Measurements from ENCODE around the gene ZNF611. TPM values are rescaled to one million over a fixed set of nuclear protein-coding genes. Genes with fewer than 3 reads are reported as not detected.

The ZNF611 gene
- total and polyA plus RNA-seq, 2 of the 13 experiments (the other 11 are each of a cell fraction or from before 2014, with no cell fraction given): 2.7 to 4.1 TPM

- POLR2A ChIA-PET: no interaction called here
- DNase-seq (ENCODE audit: low spot score) (no peak), FAIRE-seq (no peak), ATAC-seq (no peak)
- H3K4me3 ChIP-seq (replicated peaks in 1 of 3; ENCODE audit: insufficient read depth in 1 of 3, low read depth in 2 of 3, low read length in 3 of 3): no peak overlapping the region
- H3K4me2 ChIP-seq (ENCODE audit: low read depth, low read length): no peak overlapping the region
- no peak overlapping the region for H2AFZ ChIP-seq (ENCODE audit: low read length)
- no peak overlapping the region for H3K9ac ChIP-seq (ENCODE audit: insufficient read depth, low read depth, low read length)
- in situ Hi-C loops (cut with HindIII; ENCODE audit: extremely low pct_ligation_motif_present, low pct_unique_long_range_greater_than_20kb) (no loop called here), intact Hi-C loops (cut with micrococcal nuclease; ENCODE audit: unreplicated experiment) (no loop called here)
- no peaks in the 10 kb centered on the region for H3K27me3 ChIP-seq (ENCODE audit: control insufficient read depth in 1 of 2, insufficient read depth in 2 of 2, low read length in 2 of 2)
- TF ChIP-seq ZNF317 (CRISPR knock-in tag; IDR thresholded peaks at IDR 0.05) (no peak), PRPF4 (IDR thresholded peaks at IDR 0.05; ENCODE audit: low read depth, low read length, poor library complexity, severe bottlenecking) (no peak), KIAA2018 (CRISPR knock-in tag; IDR thresholded peaks at IDR 0.05; ENCODE audit: borderline replicate concordance) (no peak), POLR2AphosphoS5 (IDR thresholded peaks at IDR 0.05; ENCODE audit: low read depth, low read length) (no peak), KAT7 (CRISPR knock-in tag; IDR thresholded peaks at IDR 0.05; ENCODE audit: borderline replicate concordance) (no peak), ZKSCAN5 (CRISPR knock-in tag; IDR thresholded peaks at IDR 0.05) (no peak), ZNF282 (IDR thresholded peaks at IDR 0.05; ENCODE audit: partially characterized antibody) (no peak), ZNF740 (CRISPR knock-in tag; IDR thresholded peaks at IDR 0.05) (no peak), ZFP82 (CRISPR knock-in tag; IDR thresholded peaks at IDR 0.05; ENCODE audit: borderline replicate concordance) (no peak), ZNF468 (CRISPR knock-in tag; IDR thresholded peaks at IDR 0.05) (no peak)
- BruUV-seq (replicated peaks): no TSS peak
- CTCF ChIA-PET (ENCODE audit: low intra/inter-chr PET ratio, low total read pairs): no interaction called here
- 36% methylated on average over 3 of the region's 3 CpGs for WGBS (ENCODE audit: low lambda C conversion rate)
- no peak overlapping the region for H3K27ac ChIP-seq (ENCODE audit: extremely low read length, insufficient read depth, low read length)
- peaks cover 16% of the 10 kb centered on the region for H3K4me1 ChIP-seq (ENCODE audit: insufficient read depth, low read length)
- H4K20me1 ChIP-seq (ENCODE audit: insufficient read depth, low read length): no peaks in the 10 kb centered on the region
- no peaks in the 10 kb centered on the region for H3K79me2 ChIP-seq (ENCODE audit: insufficient read depth, low read length)
- peaks cover 30% of the 10 kb centered on the region; the same call in 1 of the 2 replicates for H3K9me3 ChIP-seq (ENCODE audit: low read length)
- peaks cover 2 to 15% of the 10 kb centered on the region in 2 experiments; a peak in 2 of 5 replicates for H3K36me3 ChIP-seq (replicated peaks in 1 of 2; ENCODE audit: control insufficient read depth in 1 of 2, insufficient read depth in 2 of 2, low read length in 2 of 2)
These were observed 72.2 kb downstream of the ZNF611 start for GRCh38 chr19:52662631-52663030.

Measured in HepG2 (cell line).